Measurements from ENCODE around the gene PIGR. TPM values are rescaled to one million over a fixed set of nuclear protein-coding genes. Genes with fewer than 3 reads are reported as not detected.

The PIGR gene
- total RNA-seq, 1 experiment from 2014 or later, result not detected

- H3K79me2 ChIP-seq (ENCODE audit: insufficient read depth, low read length), result no peaks in the 10 kb centered on the region
- no peaks in the 10 kb centered on the region for H3K27me3 ChIP-seq (ENCODE audit: insufficient read depth, low read length)
- H3K27ac ChIP-seq (ENCODE audit: insufficient read length, low read depth, low read length), result no peak within 1 kb of the TSS
- no peaks in the 10 kb centered on the region for H4K20me1 ChIP-seq (ENCODE audit: control insufficient read depth, insufficient read depth, insufficient read length)
- H2BK5ac ChIP-seq (ENCODE audit: insufficient read length, low read length), result no peak within 1 kb of the TSS
- no peaks in the 10 kb centered on the region for H3K36me3 Mint-ChIP-seq (ENCODE audit: insufficient read depth in 1 of 3, low read depth in 3 of 3)
- H3K4me3 Mint-ChIP-seq, result no peak within 1 kb of the TSS
- no peak within 1 kb of the TSS for H2BK20ac ChIP-seq (ENCODE audit: low read depth, low read length, poor library complexity, severe bottlenecking)
- no peak within 1 kb of the TSS for H3K56ac ChIP-seq (ENCODE audit: insufficient read length, low read depth, low read length)
- no peak within 1 kb of the TSS for H2AK5ac ChIP-seq (ENCODE audit: insufficient read length, low read length)
- no peak within 1 kb of the TSS for H3K9ac ChIP-seq (ENCODE audit: extremely low read depth, insufficient read length, low read length)
- no peak within 1 kb of the TSS for H3K14ac ChIP-seq (ENCODE audit: insufficient read depth, low read length)
- no peaks in the 10 kb centered on the region for H3K23me2 ChIP-seq (ENCODE audit: insufficient read length, low read depth, low read length, poor library complexity, severe bottlenecking)
- H3K23ac ChIP-seq (ENCODE audit: insufficient read length, low read depth, low read length), result no peak within 1 kb of the TSS
- no peaks in the 10 kb centered on the region for H3K9me3 Mint-ChIP-seq
- H3K79me1 ChIP-seq (ENCODE audit: insufficient read depth, low read depth, low read length, poor library complexity, severe bottlenecking), result no peaks in the 10 kb centered on the region
- H2BK12ac ChIP-seq (ENCODE audit: insufficient read length, low read depth, low read length), result no peak within 1 kb of the TSS
- no peak within 1 kb of the TSS for H2BK15ac ChIP-seq (ENCODE audit: low read depth, low read length)
- peaks cover 7 to 8% of the 10 kb centered on the region in 2 experiments; a peak in 3 of 4 replicates for H3K4me1 Mint-ChIP-seq
- no peak within 1 kb of the TSS for H4K8ac ChIP-seq (replicated peaks; ENCODE audit: insufficient read length, low read depth, low read length)
- no peak within 1 kb of the TSS for H3T11ph ChIP-seq (ENCODE audit: low read length)
- H2AFZ ChIP-seq (ENCODE audit: low read length), result no peak within 1 kb of the TSS
- no CpG with 5 or more reads among the region's 4 CpGs for WGBS (ENCODE audit: extremely low coverage, insufficient read length, low lambda C conversion rate)
- H3K27ac Mint-ChIP-seq, result no peak within 1 kb of the TSS; a peak in 1 of 7 replicates
- no peak within 1 kb of the TSS for H3K4ac ChIP-seq (ENCODE audit: low read depth, low read length)
- no peak within 1 kb of the TSS for H4K91ac ChIP-seq (ENCODE audit: insufficient read length, low read depth, low read length)
- H3K4me1 ChIP-seq (ENCODE audit: insufficient read depth, low read length), result no peaks in the 10 kb centered on the region
- H2BK120ac ChIP-seq (ENCODE audit: low read depth, low read length, poor library complexity, severe bottlenecking), result no peak within 1 kb of the TSS
- no peak within 1 kb of the TSS for H3K4me2 ChIP-seq (ENCODE audit: insufficient read depth, insufficient read length, low read length)
- no peaks in the 10 kb centered on the region for H3K9me3 ChIP-seq (ENCODE audit: control insufficient read depth, low read depth, low read length)
- DNase-seq, result no peak
- no peak for TF ChIP-seq CTCF (conservative IDR thresholded peaks at IDR 0.05)
- H3K27me3 Mint-ChIP-seq (ENCODE audit: low read depth), result peaks cover 16% of the 10 kb centered on the region
- no peak within 1 kb of the TSS for H3K18ac ChIP-seq (ENCODE audit: insufficient read length, low read depth, low read length)
- no peak within 1 kb of the TSS for H4K5ac ChIP-seq (ENCODE audit: insufficient read length, low read depth, low read length)
Measured at GRCh38 chr1:206897175-206897574, 49.1 kb downstream of the PIGR start, which contains the start of gene IL24. IL24 (plus strand) TSS chr1:206897443; CDS start chr1:206897833, 390 bp downstream.

All from H9 (cell line).